CD14-positive monocyte (primary cell): ENCODE data around the gene KIAA0319L. TPM values are rescaled to one million over a fixed set of nuclear protein-coding genes. Genes with fewer than 3 reads are reported as not detected.

ENCODE experiments used
- DNase-seq, 3 donors: peaks; one replicate each; pipeline ENCODE4 v3.0.0-alpha.2; 2011 to 2022
- H2AFZ ChIP-seq: 2 replicates; pipeline ENCODE4 v1.6.0; 2012; ENCODE audit warnings: mild to moderate bottlenecking, low read depth, low read length, inconsistent platforms; ENCODE audit not compliant: insufficient read depth, poor library complexity, severe bottlenecking
- H3K27ac ChIP-seq, 2 donors: 1 replicate in 1 of 2; 2 replicates in 1 of 2; pipeline ENCODE4 v1.5.1; 2012 to 2013; ENCODE audit warnings: low read length in 2 of 2, control low read depth in 1 of 2, inconsistent platforms in 1 of 2, low read depth in 1 of 2, mild to moderate bottlenecking in 1 of 2
- H3K27me3 ChIP-seq, 2 donors: one replicate each; pipeline versions ENCODE4 v1.6.0 to v1.6.1; 2011 to 2013; ENCODE audit warnings: low read length in 2 of 2; ENCODE audit not compliant: control insufficient read depth in 2 of 2, insufficient read depth in 2 of 2
- H3K36me3 ChIP-seq, 2 donors: replicated peaks in 1 of 2; 1 replicate in 1 of 2; 2 replicates in 1 of 2; pipeline versions ENCODE4 v1.5.1 to v1.6.1; 2012 to 2013; ENCODE audit warnings: low read length in 2 of 2, control low read depth in 1 of 2, inconsistent platforms in 1 of 2, mild to moderate bottlenecking in 1 of 2; ENCODE audit not compliant: insufficient read depth in 2 of 2, control insufficient read depth in 1 of 2
- H3K4me1 ChIP-seq, 2 donors: 1 replicate in 1 of 2; 2 replicates in 1 of 2; pipeline versions ENCODE4 v1.5.1 to v1.6.1; 2012 to 2013; ENCODE audit warnings: low read length in 2 of 2, control low read depth in 1 of 2, inconsistent platforms in 1 of 2, mild to moderate bottlenecking in 1 of 2, moderate library complexity in 1 of 2; ENCODE audit not compliant: insufficient read depth in 2 of 2, control insufficient read depth in 1 of 2
- H3K4me2 ChIP-seq: replicated peaks from 2 replicates; pipeline ENCODE3; 2012; ENCODE audit warnings: low read length, moderate library complexity, mild to moderate bottlenecking; ENCODE audit not compliant: poor library complexity, severe bottlenecking; ENCODE audit errors: extremely low read depth
- H3K4me3 ChIP-seq, 3 experiments: fragments of 200-600 bp in 1 of 3; sonication (generic) in 1 of 3; replicated peaks in 1 of 3; 1 replicate in 2 of 3; 2 replicates in 1 of 3; pipeline ENCODE4 v1.5.1; 2011 to 2013; ENCODE audit warnings: low read length in 3 of 3, mild to moderate bottlenecking in 3 of 3, control low read depth in 2 of 3, low read depth in 2 of 3, inconsistent platforms in 1 of 3, moderate library complexity in 1 of 3
- H3K79me2 ChIP-seq: 2 replicates; pipeline ENCODE4 v1.6.0; 2012; ENCODE audit warnings: mild to moderate bottlenecking, control low read depth, inconsistent platforms, low read length, moderate library complexity; ENCODE audit not compliant: insufficient read depth
- H3K9ac ChIP-seq: 2 replicates; pipeline ENCODE4 v1.6.0; 2017; ENCODE audit warnings: low read length, mild to moderate bottlenecking; ENCODE audit not compliant: insufficient read depth, poor library complexity, severe bottlenecking
- H3K9me3 ChIP-seq, 2 donors: replicated peaks in 1 of 2; 1 replicate in 1 of 2; 2 replicates in 1 of 2; pipeline versions ENCODE4 v1.5.1 to v1.6.1; 2012 to 2013; ENCODE audit warnings: low read length in 2 of 2, control low read depth in 1 of 2; ENCODE audit not compliant: control insufficient read depth in 1 of 2, insufficient read depth in 1 of 2
- H4K20me1 ChIP-seq: 2 replicates; pipeline ENCODE4 v1.6.0; 2012; ENCODE audit warnings: mild to moderate bottlenecking, low read length, control low read depth, moderate library complexity; ENCODE audit not compliant: insufficient read depth
- H3K27ac Mint-ChIP-seq, 7 donors: one replicate each; pipeline ENCODE4 v1.8.0; 2020; ENCODE audit warnings: mild to moderate bottlenecking in 7 of 7, mixed read lengths in 7 of 7, moderate library complexity in 6 of 7, inconsistent platforms in 2 of 7
- H3K27me3 Mint-ChIP-seq, 3 donors: one replicate each; pipeline ENCODE4 v1.8.0; 2021 to 2022; ENCODE audit warnings: low read depth in 3 of 3, mild to moderate bottlenecking in 3 of 3, mixed read lengths in 3 of 3, moderate library complexity in 3 of 3, inconsistent platforms in 1 of 3
- H3K36me3 Mint-ChIP-seq, 2 donors: one replicate each; pipeline ENCODE4 v1.8.0; 2020; ENCODE audit warnings: mixed read lengths in 2 of 2, inconsistent platforms in 1 of 2, mild to moderate bottlenecking in 1 of 2
- H3K4me1 Mint-ChIP-seq: one replicate; pipeline ENCODE4 v1.8.0; 2020; ENCODE audit warnings: mild to moderate bottlenecking, mixed read lengths
- H3K4me3 Mint-ChIP-seq, 2 donors: one replicate each; pipeline ENCODE4 v1.8.0; 2020; ENCODE audit warnings: mild to moderate bottlenecking in 2 of 2, mixed read lengths in 2 of 2, moderate library complexity in 1 of 2
- H3K9me3 Mint-ChIP-seq, 7 donors: one replicate each; pipeline ENCODE4 v1.8.0; 2020 to 2022; ENCODE audit warnings: mixed read lengths in 7 of 7, mild to moderate bottlenecking in 6 of 7, moderate library complexity in 6 of 7, inconsistent platforms in 2 of 7
- CTCF ChIP-seq: fragments of 200-600 bp; IDR thresholded peaks from one replicate; pipeline ENCODE4 v1.8.0; 2022; ENCODE audit warnings: antibody characterized with exemption, mild to moderate bottlenecking
- WGBS: methylation state at CpG from one replicate; pipeline ENCODE4 v1.1.5; 2013; ENCODE audit warnings: missing lambda C conversion rate; ENCODE audit not compliant: insufficient coverage; 5-methylcytosine and 5-hydroxymethylcytosine counted together
- intact Hi-C, 2 donors: fragments of 100-400 bp; cut with micrococcal nuclease; formaldehyde crosslinking; loops; one replicate each; pipeline versions ENCODE4 v1.15.0 to v1.15.1; 2023
- polyA plus RNA-seq, 3 donors: library from polyadenylated mRNA; depleted of rRNA in 1 of 3; unstranded in 2 of 3; stranded (reverse) in 1 of 3; fragments of 300-500 nt in 2 of 3; fragments of >200 nt in 1 of 3; fragmentation: Illumina TruSeq in 2 of 3; gene quantifications; 1 replicate in 2 of 3; 2 replicates in 1 of 3; pipeline ENCODE4 v1.2.3, GENCODE V29; 2012 to 2021

The KIAA0319L gene
- polyA plus RNA-seq, 3 donors, result 20.6 to 75.3 (median 28.6) TPM

- H3K9me3 ChIP-seq, result no peaks in the 10 kb centered on the region
- no peak for TF ChIP-seq CTCF
- 43% methylated on average over 88 of the region's 95 CpGs for WGBS
- H3K27me3 ChIP-seq, result peaks cover 6 to 29% of the 10 kb centered on the region in 2 donors
- peaks cover 4% of the 10 kb centered on the region for H3K79me2 ChIP-seq
- peaks cover 43 to 49% of the 10 kb centered on the region in 2 donors for H3K4me1 ChIP-seq
- no peak within 1 kb of the TSS for H3K27ac ChIP-seq
- no peaks in the 10 kb centered on the region for H3K36me3 ChIP-seq
- H3K4me1 Mint-ChIP-seq, result peaks cover 42% of the 10 kb centered on the region
- intact Hi-C loops, result loop anchor here (5.0 to 10.0 kb wide), 2 partner anchors 71 to 139 kb away; partner anchors contain the start of gene PSMB2 (in 1 of the 2)
- no peaks in the 10 kb centered on the region for H4K20me1 ChIP-seq
- H3K36me3 Mint-ChIP-seq, result peaks cover 11 to 30% of the 10 kb centered on the region in 2 donors
- peaks cover 29 to 37% (median 31%) of the 10 kb centered on the region in 3 donors for H3K27me3 Mint-ChIP-seq
- H3K4me2 ChIP-seq, result peak within 1 kb of the TSS; percentile 82
- H3K9me3 Mint-ChIP-seq, result peaks cover 0 to 5% (median 0%) of the 10 kb centered on the region in 7 donors
- peak within 1 kb of the TSS in 3 of 7 donors; percentile 9 to 71 (median 27) for H3K27ac Mint-ChIP-seq
- peak within 1 kb of the TSS; percentile 49 for H3K9ac ChIP-seq
- DNase-seq, result peak in 1 of 3 donors; percentile 32
- peak within 1 kb of the TSS; percentile 72 for H2AFZ ChIP-seq
- peak within 1 kb of the TSS; percentile 76 to 88 for H3K4me3 Mint-ChIP-seq
- H3K4me3 ChIP-seq, result peak within 1 kb of the TSS; percentile 28 to 73 (median 42)
Measured at GRCh38 chr1:35573198-35574124, 16.3 kb upstream of the KIAA0319L start, which contains the start of gene TFAP2E. TFAP2E (plus strand) TSS chr1:35573314; CDS start chr1:35573578, 264 bp downstream.

- TF ChIP-seq CTCF, result no peak
- peaks cover 24 to 36% (median 29%) of the 10 kb centered on the region in 3 donors for H3K27me3 Mint-ChIP-seq
- Histone ChIP-seq H3K9me3 (no peaks in the 10 kb centered on the region), H3K27me3 (peaks cover 6 to 29% of the 10 kb centered on the region in 2 donors), H3K9ac (no peak overlapping the region), H3K4me3 (no peak overlapping the region), H4K20me1 (no peaks in the 10 kb centered on the region), H3K4me2 (no peak overlapping the region), H3K79me2 (no peaks in the 10 kb centered on the region), H3K27ac (no peak overlapping the region), H3K4me1 (peaks cover 32 to 37% of the 10 kb centered on the region in 2 donors), H2AFZ (no peak overlapping the region), H3K36me3 (peaks cover 0 to 2% of the 10 kb centered on the region in 2 donors)
- intact Hi-C loops, result loop anchor here (5.0 to 10.0 kb wide), 2 partner anchors 73 to 140 kb away; partner anchors contain the start of gene PSMB2 (in 1 of the 2)
- H3K4me3 Mint-ChIP-seq, result peak overlapping the region in 1 of 2 donors; percentile 88
- H3K4me1 Mint-ChIP-seq, result peaks cover 33% of the 10 kb centered on the region
- peaks cover 14 to 35% of the 10 kb centered on the region in 2 donors for H3K36me3 Mint-ChIP-seq
- 78% methylated on average over 2 of the region's 2 CpGs for WGBS
- DNase-seq, result no peak
- H3K9me3 Mint-ChIP-seq, result peaks cover 0 to 5% (median 0%) of the 10 kb centered on the region in 7 donors
- H3K27ac Mint-ChIP-seq, result peak overlapping the region in 3 of 7 donors; percentile 9 to 71 (median 27)
Measured at GRCh38 chr1:35572296-35572695, 15.1 kb upstream of the KIAA0319L start.
